GM12892 (cell line): ENCODE results near the gene SUGT1.
"Not testable (repeated sequence)": the region's sequence is repeated elsewhere in the genome, so short reads cannot be mapped to it uniquely, and the experiment has no call there.

Source experiments
- POLR2A ChIP-seq: IDR thresholded peaks from 2 replicates; pipeline ENCODE4 v1.6.1; 2011; ENCODE audit warnings: low read depth, low read length, control low read depth
- POLR2AphosphoS5 ChIP-seq: IDR thresholded peaks from 2 replicates; pipeline ENCODE4 v1.6.1; 2011; ENCODE audit warnings: low read depth, low read length, control low read depth
- TAF1 ChIP-seq: IDR thresholded peaks from 2 replicates; pipeline ENCODE4 v1.6.1; 2011; ENCODE audit warnings: low read depth, mild to moderate bottlenecking, control low read depth, low read length, borderline replicate concordance

DNA sequence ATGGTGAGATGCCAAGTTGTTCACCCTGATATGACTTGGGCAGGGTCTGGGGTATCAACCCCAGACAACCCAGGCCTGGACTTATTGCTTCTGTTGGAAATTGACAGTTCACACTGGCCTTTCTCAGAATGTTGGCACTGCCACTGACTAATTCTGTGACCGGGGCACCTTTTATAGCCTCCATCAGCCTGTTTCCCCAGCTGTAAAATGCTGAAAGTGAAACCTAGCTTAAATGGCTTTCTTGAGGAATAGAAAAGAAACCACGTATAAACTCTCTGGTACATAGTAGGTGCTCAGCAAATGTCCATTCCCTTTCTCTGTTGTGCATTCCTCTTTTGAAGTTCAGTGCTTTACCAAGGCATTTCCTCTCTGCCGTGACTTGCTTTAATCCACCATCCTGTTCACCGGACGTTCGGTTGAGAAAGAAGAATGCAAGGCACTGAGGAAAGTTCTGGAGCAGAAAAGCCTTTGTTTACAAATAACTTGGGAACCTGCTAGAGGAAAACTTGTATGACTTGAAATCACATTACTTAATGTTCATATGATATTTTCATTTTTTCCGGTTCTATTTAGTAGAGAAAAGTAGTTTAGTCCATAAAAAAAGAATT is 21.4 kb upstream of the SUGT1 start:
- TF ChIP-seq TAF1, POLR2A, POLR2AphosphoS5: not testable (repeated sequence)
